ENCODE data around the gene BPI. TPM values are rescaled to one million over a fixed set of nuclear protein-coding genes. Genes with fewer than 3 reads are reported as not detected.

Gene BPI
- total RNA-seq, 1 experiment from 2014 or later: not detected

- Mint-ChIP-seq H3K36me3 (ENCODE audit: insufficient read depth in 1 of 3, low read depth in 3 of 3) (no peaks in the 10 kb centered on the region), H3K9me3 (no peaks in the 10 kb centered on the region), H3K4me3 (no peak overlapping the region), H3K27me3 (ENCODE audit: low read depth) (peaks cover 19% of the 10 kb centered on the region), H3K27ac (no peak overlapping the region), H3K4me1 (peaks cover 0 to 6% of the 10 kb centered on the region in 2 experiments; a peak in 2 of 4 replicates)
- no peak overlapping the region for H3K4me2 ChIP-seq (ENCODE audit: insufficient read depth, insufficient read length, low read length)
- no peak overlapping the region for H4K91ac ChIP-seq (ENCODE audit: insufficient read length, low read depth, low read length)
- H3K9me3 ChIP-seq (ENCODE audit: control insufficient read depth, low read depth, low read length): no peaks in the 10 kb centered on the region
- no peaks in the 10 kb centered on the region for H3K4me1 ChIP-seq (ENCODE audit: insufficient read depth, low read length)
- H2BK12ac ChIP-seq (ENCODE audit: insufficient read length, low read depth, low read length): no peak overlapping the region
- H3K27me3 ChIP-seq (ENCODE audit: insufficient read depth, low read length): no peaks in the 10 kb centered on the region
- H2AFZ ChIP-seq (ENCODE audit: low read length): no peak overlapping the region
- H4K8ac ChIP-seq (replicated peaks; ENCODE audit: insufficient read length, low read depth, low read length): no peak overlapping the region
- no peak overlapping the region for H3K14ac ChIP-seq (ENCODE audit: insufficient read depth, low read length)
- WGBS (ENCODE audit: extremely low coverage, insufficient read length, low lambda C conversion rate): no CpG with 5 or more reads among the region's 3 CpGs
- H3K9ac ChIP-seq (ENCODE audit: extremely low read depth, insufficient read length, low read length): no peak overlapping the region
- no peak overlapping the region for H2BK5ac ChIP-seq (ENCODE audit: insufficient read length, low read length)
- no peak overlapping the region for H2BK20ac ChIP-seq (ENCODE audit: low read depth, low read length, poor library complexity, severe bottlenecking)
- H4K5ac ChIP-seq (ENCODE audit: insufficient read length, low read depth, low read length): no peak overlapping the region
- no peak for TF ChIP-seq CTCF (conservative IDR thresholded peaks at IDR 0.05)
- H2BK15ac ChIP-seq (ENCODE audit: low read depth, low read length): no peak overlapping the region
- H2AK5ac ChIP-seq (ENCODE audit: insufficient read length, low read length): no peak overlapping the region
- no peaks in the 10 kb centered on the region for H4K20me1 ChIP-seq (ENCODE audit: control insufficient read depth, insufficient read depth, insufficient read length)
- H3K27ac ChIP-seq (ENCODE audit: insufficient read length, low read depth, low read length): no peak overlapping the region
- no peak overlapping the region for H2BK120ac ChIP-seq (ENCODE audit: low read depth, low read length, poor library complexity, severe bottlenecking)
- no peak overlapping the region for H3K23ac ChIP-seq (ENCODE audit: insufficient read length, low read depth, low read length)
- no peak overlapping the region for H3K56ac ChIP-seq (ENCODE audit: insufficient read length, low read depth, low read length)
- no peak overlapping the region for H3K18ac ChIP-seq (ENCODE audit: insufficient read length, low read depth, low read length)
- H3K23me2 ChIP-seq (ENCODE audit: insufficient read length, low read depth, low read length, poor library complexity, severe bottlenecking): no peaks in the 10 kb centered on the region
- DNase-seq: no peak
- no peaks in the 10 kb centered on the region; the same call in 1 of the 2 replicates for H3K79me2 ChIP-seq (ENCODE audit: insufficient read depth, low read length)
- no peak overlapping the region for H3T11ph ChIP-seq (ENCODE audit: low read length)
- no peaks in the 10 kb centered on the region for H3K79me1 ChIP-seq (ENCODE audit: insufficient read depth, low read depth, low read length, poor library complexity, severe bottlenecking)
- H3K4ac ChIP-seq (ENCODE audit: low read depth, low read length): no peak overlapping the region
Measured at GRCh38 chr20:38324159-38324558, 20.2 kb downstream of the BPI start.
